ENCODE measurements around the gene HMCES.

HMCES gene

GRCh38 chr3:129304146-129304961 is 25.7 kb downstream of the HMCES start:
- no peak for DNase-seq (ENCODE audit: low read depth in 2 of 3, low spot score in 1 of 3)

DNA sequence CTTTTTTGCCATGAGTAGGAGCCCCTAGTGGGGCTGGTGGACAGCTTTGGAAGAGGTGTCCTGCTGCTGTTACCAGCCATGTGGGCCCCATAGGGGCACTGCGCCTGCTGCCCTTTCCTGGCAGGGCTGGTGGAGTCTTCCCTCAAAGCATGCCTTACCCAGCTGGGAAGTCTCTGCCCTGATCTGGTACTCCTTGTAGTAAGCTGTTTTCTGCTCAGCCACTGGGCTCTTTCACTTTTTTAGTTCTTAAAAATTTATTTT is 26.2 kb downstream of the HMCES start:
- DNase-seq (ENCODE audit: low read depth in 2 of 3, low spot score in 1 of 3): no peak

- no peak for DNase-seq (ENCODE audit: low read depth in 2 of 3, low spot score in 1 of 3)
These were observed 27.0 kb downstream of the HMCES start for GRCh38 chr3:129305592-129306091.

GRCh38 chr3:129308636-129309035 is 30.0 kb downstream of the HMCES start:
- no peak for DNase-seq (ENCODE audit: low read depth in 2 of 3, low spot score in 1 of 3)

DNA sequence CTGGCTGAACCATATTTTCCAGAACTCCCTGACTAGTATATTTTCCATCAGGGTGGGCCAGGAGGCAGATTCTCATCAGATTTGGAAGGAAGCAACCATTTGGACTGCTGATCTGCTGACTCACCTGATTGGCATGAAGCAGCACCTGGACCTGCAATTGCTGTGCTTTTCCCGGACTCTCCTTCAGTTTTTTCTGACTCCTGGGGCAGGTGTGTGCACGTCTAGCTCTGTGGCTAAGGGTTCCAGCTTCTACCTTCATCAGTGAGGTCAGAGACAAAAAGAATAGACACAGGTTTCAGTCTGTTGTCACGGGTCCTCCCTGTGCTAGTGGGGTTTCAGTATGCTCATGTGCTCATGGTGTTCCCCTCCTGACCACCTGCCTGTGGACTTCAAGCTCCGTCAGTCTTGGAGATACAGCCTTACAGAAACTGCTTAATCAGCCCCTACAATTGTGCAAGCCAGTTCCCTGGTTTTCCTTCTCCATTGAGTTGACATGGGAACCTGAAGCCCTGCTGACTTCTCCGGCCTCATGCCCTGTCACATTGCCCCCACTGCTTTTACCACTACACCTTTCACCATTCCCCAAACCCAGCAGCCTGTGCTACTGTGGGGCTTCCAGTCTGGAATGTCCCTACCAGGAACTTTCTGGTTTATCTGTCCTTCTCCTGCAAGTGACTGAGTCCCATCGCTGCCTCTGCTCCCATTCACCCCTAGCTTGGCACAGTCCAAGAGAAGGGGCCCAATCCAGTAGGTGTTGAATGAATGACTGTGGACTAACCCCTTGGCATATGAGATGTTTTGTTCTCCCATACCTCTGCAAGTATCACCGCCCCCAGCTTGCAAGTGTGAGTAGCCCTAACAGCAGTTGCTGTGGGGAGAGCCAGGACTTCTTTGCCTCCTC is 31.7 kb downstream of the HMCES start:
- DNase-seq (ENCODE audit: low read depth in 2 of 3, low spot score in 1 of 3): no peak

- no peak for DNase-seq (ENCODE audit: low read depth in 2 of 3, low spot score in 1 of 3)
These were observed 32.6 kb downstream of the HMCES start for GRCh38 chr3:129311054-129311902.

- no peak for DNase-seq (ENCODE audit: low read depth in 2 of 3, low spot score in 1 of 3)
These were observed 33.5 kb downstream of the HMCES start for GRCh38 chr3:129312021-129312639.

GRCh38 chr3:129312671-129313414 is 34.2 kb downstream of the HMCES start:
- no peak for DNase-seq (ENCODE audit: low read depth in 2 of 3, low spot score in 1 of 3)

GRCh38 chr3:129313415-129313664 is 34.7 kb downstream of the HMCES start:
- no peak for DNase-seq (ENCODE audit: low read depth in 2 of 3, low spot score in 1 of 3)

GRCh38 chr3:129313665-129314385 is 35.2 kb downstream of the HMCES start:
- no peak for DNase-seq (ENCODE audit: low read depth in 2 of 3, low spot score in 1 of 3)

GRCh38 chr3:129314386-129315222 is 35.9 kb downstream of the HMCES start:
- peak in 2 of 3 donors; percentile 46 to 61 for DNase-seq (ENCODE audit: low read depth in 2 of 3, low spot score in 1 of 3)

GRCh38 chr3:129315223-129315997 is 36.7 kb downstream of the HMCES start:
- DNase-seq (ENCODE audit: low read depth in 2 of 3, low spot score in 1 of 3): peak in 1 of 3 donors; percentile 23

DNA sequence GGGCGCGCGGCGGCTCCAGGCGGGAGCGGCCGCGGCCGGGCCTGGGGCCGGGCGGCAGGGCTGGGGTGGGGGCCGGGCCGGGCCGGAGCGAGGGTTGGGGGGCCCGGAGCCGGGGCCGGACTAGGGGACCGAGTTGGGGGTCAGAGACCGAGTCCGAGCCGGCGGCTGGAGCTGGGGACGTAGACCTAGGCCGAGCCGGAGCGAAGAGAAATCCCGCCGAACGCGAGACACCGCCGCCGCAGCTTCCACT is 37.3 kb downstream of the HMCES start:
- DNase-seq (ENCODE audit: low read depth in 2 of 3, low spot score in 1 of 3): no peak

DNA sequence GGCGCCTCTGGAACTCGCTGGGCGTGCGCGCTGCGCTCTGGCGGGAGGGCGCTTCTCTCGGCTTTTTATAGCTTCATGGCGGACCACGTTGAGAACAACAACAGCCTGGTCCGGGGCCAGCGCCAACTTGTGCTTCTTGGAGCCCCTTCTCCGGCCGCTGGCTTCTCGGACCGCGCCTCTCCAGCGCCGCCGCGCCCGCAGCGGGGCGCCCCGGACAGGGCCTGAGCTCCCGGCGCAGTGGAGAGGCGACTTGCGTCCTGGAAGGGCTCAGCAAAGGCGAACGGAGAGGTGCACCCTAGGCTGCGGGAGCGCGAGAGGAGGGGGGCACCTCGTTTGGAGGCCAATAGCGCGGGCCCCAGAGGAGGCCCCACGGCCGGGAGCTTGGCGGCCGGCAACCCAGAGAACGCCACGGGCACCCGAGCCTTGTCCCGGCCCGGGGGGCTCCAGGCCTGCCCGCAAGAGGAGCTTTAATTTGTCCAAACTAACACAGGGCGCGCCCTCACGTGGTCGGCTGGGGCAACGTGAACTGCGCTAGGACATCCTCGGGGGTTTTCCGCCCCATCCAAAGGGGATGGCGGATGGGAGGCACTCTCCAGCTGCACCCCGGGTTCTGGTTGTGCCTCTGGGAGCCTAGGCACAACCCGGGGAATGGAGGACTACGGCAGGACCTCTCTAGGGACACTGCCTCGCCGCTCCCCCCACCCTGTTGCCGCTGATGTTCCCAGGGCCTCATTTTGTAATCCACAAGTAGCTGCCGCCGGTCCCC is 37.8 kb downstream of the HMCES start:
- peak; percentile 72 to 97 (median 85) for DNase-seq (ENCODE audit: low read depth in 2 of 3, low spot score in 1 of 3)

- no peak for DNase-seq (ENCODE audit: low read depth in 2 of 3, low spot score in 1 of 3)
These were observed 38.5 kb downstream of the HMCES start for GRCh38 chr3:129317014-129317771.

GRCh38 chr3:129317848-129318247 is 39.2 kb downstream of the HMCES start:
- DNase-seq (ENCODE audit: low read depth in 2 of 3, low spot score in 1 of 3): no peak

- DNase-seq (ENCODE audit: low read depth in 2 of 3, low spot score in 1 of 3): no peak
These were observed 40.3 kb downstream of the HMCES start for GRCh38 chr3:129318921-129319320.
